Neural cell (in vitro differentiated cells): ENCODE data around the gene AQP12A.

Experiments used
- EP300 ChIP-seq: fragments of 450-650 bp; conservative IDR thresholded peaks from 2 replicates; pipeline ENCODE4 v1.6.1; 2014; ENCODE audit warnings: antibody characterized with exemption, mild to moderate bottlenecking, moderate library complexity; ENCODE audit not compliant: poor library complexity, severe bottlenecking
- EZH2 ChIP-seq: fragments of 200-600, 300-800 bp; shearing (Covaris generic), sonication (generic); IDR thresholded peaks from 2 replicates; pipeline ENCODE4 v1.6.1; 2014; ENCODE audit warnings: antibody characterized with exemption, low read length, borderline replicate concordance, mild to moderate bottlenecking; ENCODE audit not compliant: insufficient read depth, poor library complexity, severe bottlenecking
- MXI1 ChIP-seq: fragments of 450-650 bp; conservative IDR thresholded peaks from 2 replicates; pipeline ENCODE4 v1.6.1; 2014; ENCODE audit warnings: antibody characterized with exemption, mild to moderate bottlenecking; ENCODE audit not compliant: poor library complexity, severe bottlenecking
- POLR2AphosphoS5 ChIP-seq: IDR thresholded peaks from 2 replicates; pipeline ENCODE4 v1.6.1; 2012
- RAD21 ChIP-seq: fragments of 450-650 bp; conservative IDR thresholded peaks from 2 replicates; pipeline ENCODE4 v1.6.1; 2014; ENCODE audit warnings: antibody characterized with exemption, mild to moderate bottlenecking, moderate library complexity
- REST ChIP-seq: IDR thresholded peaks from 2 replicates; pipeline ENCODE4 v1.6.1; 2012; ENCODE audit warnings: borderline replicate concordance
- SMC3 ChIP-seq: fragments of 450-650 bp; conservative IDR thresholded peaks from 2 replicates; pipeline ENCODE4 v1.6.1; 2014; ENCODE audit warnings: antibody characterized with exemption, mild to moderate bottlenecking, moderate library complexity; ENCODE audit not compliant: poor library complexity
- TAF1 ChIP-seq: IDR thresholded peaks from 2 replicates; pipeline ENCODE4 v1.6.1; 2012; ENCODE audit warnings: low read depth
- TF ChIP-seq, protein P1 (sequence below): fragments of 450-650 bp; IDR thresholded peaks from 2 replicates; pipeline ENCODE4 v1.5.1; 2014; ENCODE audit warnings: antibody characterized with exemption, mild to moderate bottlenecking, moderate library complexity; ENCODE audit not compliant: poor library complexity, severe bottlenecking

DNA sequence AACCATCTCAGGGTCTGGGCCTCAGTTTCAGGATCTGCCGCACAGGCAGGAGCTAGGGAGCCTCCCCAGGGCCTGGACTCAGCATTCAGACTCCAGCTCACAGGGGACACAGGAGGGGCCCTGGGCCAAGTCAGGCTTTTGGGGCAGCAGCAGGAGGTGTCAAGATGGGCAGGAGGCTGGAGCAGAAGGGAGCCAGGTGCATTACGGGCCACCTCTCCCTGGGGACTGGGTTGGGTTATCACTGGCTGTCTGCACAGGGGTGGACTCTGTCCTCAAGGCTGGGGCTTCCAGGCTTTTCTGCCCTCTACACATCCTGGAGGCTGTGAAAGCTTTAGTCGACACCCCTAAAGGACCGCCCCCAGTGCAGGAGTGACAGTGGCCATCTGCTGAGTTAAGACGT is 20.0 kb downstream of the AQP12A start:
- TF ChIP-seq POLR2AphosphoS5 (no peak), TAF1 (no peak), EZH2 (no peak), REST (no peak), EP300 (no peak), RAD21 (no peak), MXI1 (no peak), SMC3 (no peak)
- TF ChIP-seq, protein P1, sequence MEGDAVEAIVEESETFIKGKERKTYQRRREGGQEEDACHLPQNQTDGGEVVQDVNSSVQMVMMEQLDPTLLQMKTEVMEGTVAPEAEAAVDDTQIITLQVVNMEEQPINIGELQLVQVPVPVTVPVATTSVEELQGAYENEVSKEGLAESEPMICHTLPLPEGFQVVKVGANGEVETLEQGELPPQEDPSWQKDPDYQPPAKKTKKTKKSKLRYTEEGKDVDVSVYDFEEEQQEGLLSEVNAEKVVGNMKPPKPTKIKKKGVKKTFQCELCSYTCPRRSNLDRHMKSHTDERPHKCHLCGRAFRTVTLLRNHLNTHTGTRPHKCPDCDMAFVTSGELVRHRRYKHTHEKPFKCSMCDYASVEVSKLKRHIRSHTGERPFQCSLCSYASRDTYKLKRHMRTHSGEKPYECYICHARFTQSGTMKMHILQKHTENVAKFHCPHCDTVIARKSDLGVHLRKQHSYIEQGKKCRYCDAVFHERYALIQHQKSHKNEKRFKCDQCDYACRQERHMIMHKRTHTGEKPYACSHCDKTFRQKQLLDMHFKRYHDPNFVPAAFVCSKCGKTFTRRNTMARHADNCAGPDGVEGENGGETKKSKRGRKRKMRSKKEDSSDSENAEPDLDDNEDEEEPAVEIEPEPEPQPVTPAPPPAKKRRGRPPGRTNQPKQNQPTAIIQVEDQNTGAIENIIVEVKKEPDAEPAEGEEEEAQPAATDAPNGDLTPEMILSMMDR = no peak
